ENCODE data around the gene VSX2. TPM values are rescaled to one million over a fixed set of nuclear protein-coding genes. Genes with fewer than 3 reads are reported as not detected.

Gene VSX2
- polyA plus RNA-seq (ENCODE audit: low read depth in 6 of 6) = not detected

GRCh38 chr14:74238974-74239847, at the start of gene VSX2:
TSS of gene VSX2 (plus strand) at chr14:74239449. CDS start at chr14:74239562, 113 bp downstream.
- H3K36me3 Mint-ChIP-seq = no peaks in the 10 kb centered on the region
- peaks cover 16 to 33% (median 23%) of the 10 kb centered on the region in 3 donors for H3K4me1 Mint-ChIP-seq
- H3K4me3 Mint-ChIP-seq = peak within 1 kb of the TSS; percentile 43 to 86 (median 75)
- ATAC-seq (ENCODE audit: low read depth in 2 of 2) (no peak), DNase-seq (no peak)
- H3K27ac Mint-ChIP-seq = peak within 1 kb of the TSS in 2 of 6 donors; percentile 2 to 16
- H3K27me3 Mint-ChIP-seq = peaks cover 72 to 94% (median 85%) of the 10 kb centered on the region in 3 donors
- H3K9me3 Mint-ChIP-seq = peaks cover 0 to 3% (median 0%) of the 10 kb centered on the region in 7 donors

GRCh38 chr14:74190927-74191575, 48.2 kb upstream of the VSX2 start:
- ATAC-seq (ENCODE audit: low read depth in 2 of 2) = no peak
- Mint-ChIP-seq H3K9me3 (no peaks in the 10 kb centered on the region), H3K36me3 (peaks cover 9% of the 10 kb centered on the region in 2 donors), H3K4me1 (no peaks in the 10 kb centered on the region), H3K27ac (peak overlapping the region in 1 of 6 donors; percentile 41), H3K27me3 (no peaks in the 10 kb centered on the region), H3K4me3 (no peak overlapping the region)
- DNase-seq = no peak

- Mint-ChIP-seq H3K9me3 (no peaks in the 10 kb centered on the region), H3K4me3 (no peak overlapping the region), H3K4me1 (peaks cover 0 to 5% (median 0%) of the 10 kb centered on the region in 3 donors), H3K27me3 (no peaks in the 10 kb centered on the region), H3K27ac (no peak overlapping the region), H3K36me3 (peaks cover 15 to 18% of the 10 kb centered on the region in 2 donors)
- ATAC-seq (ENCODE audit: low read depth in 2 of 2) (no peak), DNase-seq (no peak)
These were observed 44.6 kb upstream of the VSX2 start for GRCh38 chr14:74194506-74195274.

- Mint-ChIP-seq H3K27ac (peak overlapping the region in 2 of 6 donors; percentile 40 to 60), H3K36me3 (peaks cover 14 to 18% of the 10 kb centered on the region in 2 donors), H3K4me1 (peaks cover 0 to 5% (median 0%) of the 10 kb centered on the region in 3 donors), H3K27me3 (no peaks in the 10 kb centered on the region), H3K4me3 (no peak overlapping the region), H3K9me3 (no peaks in the 10 kb centered on the region)
- no peak for ATAC-seq (ENCODE audit: low read depth in 2 of 2)
- no peak for DNase-seq
These were observed 43.6 kb upstream of the VSX2 start for GRCh38 chr14:74195623-74196022.

- no peak for ATAC-seq (ENCODE audit: low read depth in 2 of 2)
- peak overlapping the region in 1 of 6 donors; percentile 2 for H3K27ac Mint-ChIP-seq
These were observed 40.6 kb upstream of the VSX2 start for GRCh38 chr14:74198441-74199234.

GRCh38 chr14:74202113-74202512, 37.1 kb upstream of the VSX2 start:
- H3K27ac Mint-ChIP-seq = peak overlapping the region in 4 of 6 donors; percentile 3 to 24 (median 20)
- H3K4me1 Mint-ChIP-seq = peaks cover 0 to 7% (median 0%) of the 10 kb centered on the region in 3 donors
- ATAC-seq (ENCODE audit: low read depth in 2 of 2) (no peak), DNase-seq (no peak)
- peaks cover 6 to 9% of the 10 kb centered on the region in 2 donors for H3K36me3 Mint-ChIP-seq
- H3K27me3 Mint-ChIP-seq = peaks cover 0 to 2% (median 0%) of the 10 kb centered on the region in 3 donors
- no peak overlapping the region for H3K4me3 Mint-ChIP-seq
- no peaks in the 10 kb centered on the region for H3K9me3 Mint-ChIP-seq

More at GRCh38 chr14:74198441-74199234, 40.6 kb upstream of the VSX2 start:
- peaks cover 6 to 9% of the 10 kb centered on the region in 2 donors for H3K36me3 Mint-ChIP-seq
- H3K4me1 Mint-ChIP-seq = peaks cover 0 to 9% (median 0%) of the 10 kb centered on the region in 3 donors
- no peak overlapping the region for H3K4me3 Mint-ChIP-seq
- DNase-seq = no peak
- no peaks in the 10 kb centered on the region for H3K9me3 Mint-ChIP-seq
- no peaks in the 10 kb centered on the region for H3K27me3 Mint-ChIP-seq

- Mint-ChIP-seq H3K4me3 (no peak overlapping the region), H3K27me3 (peaks cover 1 to 5% (median 2%) of the 10 kb centered on the region in 3 donors), H3K4me1 (peaks cover 0 to 4% (median 0%) of the 10 kb centered on the region in 3 donors), H3K9me3 (no peaks in the 10 kb centered on the region), H3K36me3 (peaks cover 6 to 9% of the 10 kb centered on the region in 2 donors), H3K27ac (no peak overlapping the region)
- ATAC-seq (ENCODE audit: low read depth in 2 of 2) (no peak), DNase-seq (no peak)
These were observed 35.6 kb upstream of the VSX2 start for GRCh38 chr14:74203639-74204038.

- no peak overlapping the region for H3K4me3 Mint-ChIP-seq
- peak overlapping the region in 1 of 6 donors; percentile 87 for H3K27ac Mint-ChIP-seq
- H3K36me3 Mint-ChIP-seq = peaks cover 0 to under 1% of the 10 kb centered on the region in 2 donors
- no peaks in the 10 kb centered on the region for H3K9me3 Mint-ChIP-seq
- H3K4me1 Mint-ChIP-seq = peaks cover 0 to 4% (median 0%) of the 10 kb centered on the region in 3 donors
- H3K27me3 Mint-ChIP-seq = peaks cover 5 to 8% (median 7%) of the 10 kb centered on the region in 3 donors
- ATAC-seq (ENCODE audit: low read depth in 2 of 2) = no peak
- no peak for DNase-seq
These were observed 34.8 kb upstream of the VSX2 start for GRCh38 chr14:74204491-74204890.

- H3K4me3 Mint-ChIP-seq = no peak overlapping the region
- no peaks in the 10 kb centered on the region for H3K36me3 Mint-ChIP-seq
- H3K9me3 Mint-ChIP-seq = no peaks in the 10 kb centered on the region
- H3K4me1 Mint-ChIP-seq = peaks cover 0 to 4% (median 0%) of the 10 kb centered on the region in 3 donors
- H3K27me3 Mint-ChIP-seq = peaks cover 5 to 11% (median 8%) of the 10 kb centered on the region in 3 donors
- no peak for DNase-seq
- ATAC-seq (ENCODE audit: low read depth in 2 of 2) = no peak
- H3K27ac Mint-ChIP-seq = no peak overlapping the region
These were observed 33.4 kb upstream of the VSX2 start for GRCh38 chr14:74205882-74206281.

GRCh38 chr14:74207943-74208342, 31.3 kb upstream of the VSX2 start:
- Mint-ChIP-seq H3K27me3 (peaks cover 8 to 11% (median 8%) of the 10 kb centered on the region in 3 donors), H3K36me3 (no peaks in the 10 kb centered on the region), H3K4me3 (no peak overlapping the region), H3K4me1 (no peaks in the 10 kb centered on the region), H3K9me3 (no peaks in the 10 kb centered on the region), H3K27ac (no peak overlapping the region)
- no peak for DNase-seq
- ATAC-seq (ENCODE audit: low read depth in 2 of 2) = no peak

- Mint-ChIP-seq H3K9me3 (no peaks in the 10 kb centered on the region), H3K36me3 (no peaks in the 10 kb centered on the region), H3K4me1 (no peaks in the 10 kb centered on the region), H3K27ac (no peak overlapping the region), H3K27me3 (peaks cover 8 to 12% (median 10%) of the 10 kb centered on the region in 3 donors), H3K4me3 (no peak overlapping the region)
- DNase-seq (no peak), ATAC-seq (ENCODE audit: low read depth in 2 of 2) (no peak)
These were observed 30.6 kb upstream of the VSX2 start for GRCh38 chr14:74208642-74209041.

GRCh38 chr14:74211945-74212580, 27.2 kb upstream of the VSX2 start:
- H3K27me3 Mint-ChIP-seq = peaks cover 8 to 24% (median 16%) of the 10 kb centered on the region in 3 donors
- no peaks in the 10 kb centered on the region for H3K9me3 Mint-ChIP-seq
- H3K36me3 Mint-ChIP-seq = no peaks in the 10 kb centered on the region
- no peak for DNase-seq
- no peak overlapping the region for H3K27ac Mint-ChIP-seq
- no peak for ATAC-seq (ENCODE audit: low read depth in 2 of 2)
- H3K4me3 Mint-ChIP-seq = no peak overlapping the region
- H3K4me1 Mint-ChIP-seq = no peaks in the 10 kb centered on the region
